GM10847 (cell line): Measurements from ENCODE around the gene RSPO1.

ENCODE experiments used
- POLR2A ChIP-seq: IDR thresholded peaks from 2 replicates; pipeline ENCODE4 v1.6.1; 2011; ENCODE audit not compliant: insufficient read length; ENCODE audit errors: extremely low read depth

Gene RSPO1

GRCh38 chr1:37662031-37662755, 27.5 kb upstream of the RSPO1 start:
- TF ChIP-seq POLR2A = no peak

- no peak for TF ChIP-seq POLR2A
Measured at GRCh38 chr1:37661401-37661800, 26.7 kb upstream of the RSPO1 start.

GRCh38 chr1:37660664-37661063, 26.0 kb upstream of the RSPO1 start:
- no peak for TF ChIP-seq POLR2A

- no peak for TF ChIP-seq POLR2A
Measured at GRCh38 chr1:37658486-37658885, 23.8 kb upstream of the RSPO1 start.

GRCh38 chr1:37657620-37658412, 23.1 kb upstream of the RSPO1 start:
- no peak for TF ChIP-seq POLR2A

GRCh38 chr1:37656881-37657280, 22.2 kb upstream of the RSPO1 start:
- no peak for TF ChIP-seq POLR2A

GRCh38 chr1:37656026-37656425, 21.3 kb upstream of the RSPO1 start:
- no peak for TF ChIP-seq POLR2A

GRCh38 chr1:37655274-37655673, 20.6 kb upstream of the RSPO1 start:
- no peak for TF ChIP-seq POLR2A

- TF ChIP-seq POLR2A = no peak
Measured at GRCh38 chr1:37653906-37654305, 19.2 kb upstream of the RSPO1 start.

- no peak for TF ChIP-seq POLR2A
Measured at GRCh38 chr1:37652976-37653375, 18.3 kb upstream of the RSPO1 start.

GRCh38 chr1:37651803-37652202, 17.1 kb upstream of the RSPO1 start:
- TF ChIP-seq POLR2A = no peak

- TF ChIP-seq POLR2A = no peak
Measured at GRCh38 chr1:37650721-37651120, 16.0 kb upstream of the RSPO1 start.

GRCh38 chr1:37650173-37650572, 15.5 kb upstream of the RSPO1 start:
- no peak for TF ChIP-seq POLR2A

- no peak for TF ChIP-seq POLR2A
Measured at GRCh38 chr1:37647281-37647680, 12.6 kb upstream of the RSPO1 start.

- TF ChIP-seq POLR2A = no peak
Measured at GRCh38 chr1:37641059-37641458, 6.4 kb upstream of the RSPO1 start.

- TF ChIP-seq POLR2A = no peak
Measured at GRCh38 chr1:37636435-37636834, 1.7 kb upstream of the RSPO1 start.

GRCh38 chr1:37634992-37635902, 555 bp upstream of the RSPO1 start:
- TF ChIP-seq POLR2A = no peak
